Measurements from ENCODE around the gene IFNGR1. TPM values are rescaled to one million over a fixed set of nuclear protein-coding genes. Genes with fewer than 3 reads are reported as not detected.
"Not testable (repeated sequence)": the region's sequence is repeated elsewhere in the genome, so short reads cannot be mapped to it uniquely, and the experiment has no call there.

The IFNGR1 gene
- total and polyA plus RNA-seq, 2 experiments from 2014 or later = 83.6 to 127 TPM

DNA sequence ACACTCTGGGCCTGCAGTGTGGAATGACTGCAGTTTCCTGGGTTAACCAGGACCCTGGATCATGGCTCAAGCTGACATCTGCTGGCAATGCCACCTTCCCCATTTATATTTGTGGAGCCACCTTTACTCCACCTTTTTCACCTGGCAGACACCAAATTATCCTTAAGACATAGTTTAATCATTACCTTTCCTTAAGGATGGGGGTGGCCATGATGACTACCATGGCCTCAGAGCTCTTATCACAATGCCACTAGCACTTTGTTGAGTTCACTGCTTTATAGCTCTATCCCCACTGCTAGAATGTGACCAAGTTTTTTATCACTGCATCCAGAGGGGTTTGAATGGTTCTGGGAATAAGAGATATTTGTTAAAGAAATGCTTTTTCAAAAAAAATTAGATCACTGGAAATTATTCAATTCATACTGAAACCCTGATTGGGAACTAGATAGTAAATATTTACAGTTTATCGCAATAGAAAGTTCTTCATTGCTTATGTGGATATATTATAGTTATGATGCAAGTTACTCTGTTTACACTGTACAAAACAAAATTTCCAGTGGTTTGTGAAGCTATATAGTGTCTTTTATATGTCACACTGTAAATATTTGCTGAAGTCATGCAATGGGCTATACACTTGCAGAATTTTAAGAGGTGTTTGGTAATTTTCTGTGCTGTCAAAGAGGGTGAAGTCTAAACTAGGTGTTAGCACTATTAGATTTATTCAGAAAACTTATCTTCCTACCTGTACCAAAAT is 37.3 kb upstream of the IFNGR1 start:
- Histone ChIP-seq H3K4me1 (ENCODE audit: insufficient read depth) (no peaks in the 10 kb centered on the region), H3K27me3 (no peaks in the 10 kb centered on the region), H4K20me1 (ENCODE audit: insufficient read depth, poor library complexity, severe bottlenecking) (no peaks in the 10 kb centered on the region), H3K4me3 (no peak overlapping the region), H2AFZ (no peak overlapping the region), H3K27ac (no peak overlapping the region), H3K9me3 (ENCODE audit: low read depth) (no peaks in the 10 kb centered on the region), H3K79me2 (no peaks in the 10 kb centered on the region), H3K4me2 (no peak overlapping the region), H3K36me3 (replicated peaks; ENCODE audit: insufficient read depth, low read depth) (no peaks in the 10 kb centered on the region), H3K9me2 (replicated peaks; ENCODE audit: insufficient read depth) (no peaks in the 10 kb centered on the region)
- 73% methylated on average over 1 of the region's 1 CpG for whole genome bisulfite sequencing (ENCODE audit: low lambda C conversion rate, missing lambda C conversion rate)
- TF ChIP-seq, protein P1, sequence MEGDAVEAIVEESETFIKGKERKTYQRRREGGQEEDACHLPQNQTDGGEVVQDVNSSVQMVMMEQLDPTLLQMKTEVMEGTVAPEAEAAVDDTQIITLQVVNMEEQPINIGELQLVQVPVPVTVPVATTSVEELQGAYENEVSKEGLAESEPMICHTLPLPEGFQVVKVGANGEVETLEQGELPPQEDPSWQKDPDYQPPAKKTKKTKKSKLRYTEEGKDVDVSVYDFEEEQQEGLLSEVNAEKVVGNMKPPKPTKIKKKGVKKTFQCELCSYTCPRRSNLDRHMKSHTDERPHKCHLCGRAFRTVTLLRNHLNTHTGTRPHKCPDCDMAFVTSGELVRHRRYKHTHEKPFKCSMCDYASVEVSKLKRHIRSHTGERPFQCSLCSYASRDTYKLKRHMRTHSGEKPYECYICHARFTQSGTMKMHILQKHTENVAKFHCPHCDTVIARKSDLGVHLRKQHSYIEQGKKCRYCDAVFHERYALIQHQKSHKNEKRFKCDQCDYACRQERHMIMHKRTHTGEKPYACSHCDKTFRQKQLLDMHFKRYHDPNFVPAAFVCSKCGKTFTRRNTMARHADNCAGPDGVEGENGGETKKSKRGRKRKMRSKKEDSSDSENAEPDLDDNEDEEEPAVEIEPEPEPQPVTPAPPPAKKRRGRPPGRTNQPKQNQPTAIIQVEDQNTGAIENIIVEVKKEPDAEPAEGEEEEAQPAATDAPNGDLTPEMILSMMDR (IDR thresholded peaks at IDR 0.05; ENCODE audit: poor library complexity) = no peak
- TF ChIP-seq EZH2 (IDR thresholded peaks at IDR 0.05; ENCODE audit: borderline replicate concordance) = no peak
- no peak for TF ChIP-seq EZH2phosphoT487 (IDR thresholded peaks at IDR 0.05; ENCODE audit: low read depth, severe bottlenecking, unreplicated experiment)
- DNase-seq (ENCODE audit: low spot score) = no peak

DNA sequence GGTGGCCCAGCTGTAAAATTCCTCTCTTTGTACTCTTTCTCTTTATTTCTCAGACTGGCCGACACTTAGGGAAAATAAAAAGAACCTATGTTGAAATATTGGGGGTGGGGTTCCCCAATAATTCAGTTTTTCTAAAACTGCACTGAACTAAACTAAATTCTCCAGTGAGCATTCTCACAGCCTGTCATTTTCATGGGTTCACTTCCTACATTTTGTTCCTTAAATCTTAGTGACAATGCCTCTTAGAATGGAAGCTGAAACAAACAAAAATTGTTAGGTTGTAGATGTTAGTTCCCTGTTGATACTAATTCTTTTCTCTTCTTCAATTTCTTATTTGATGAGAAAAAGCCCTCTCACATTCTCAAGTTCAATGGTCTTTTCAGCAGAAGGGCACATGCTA is 35.8 kb upstream of the IFNGR1 start:
- WGBS (ENCODE audit: low lambda C conversion rate, missing lambda C conversion rate) = no CpG with 5 or more reads among the region's 1 CpG
- Histone ChIP-seq H3K79me2 (no peaks in the 10 kb centered on the region), H3K4me1 (ENCODE audit: insufficient read depth) (no peaks in the 10 kb centered on the region), H3K36me3 (replicated peaks; ENCODE audit: insufficient read depth, low read depth) (no peaks in the 10 kb centered on the region), H3K27me3 (no peaks in the 10 kb centered on the region), H2AFZ (no peak overlapping the region), H3K27ac (no peak overlapping the region), H4K20me1 (ENCODE audit: insufficient read depth, poor library complexity, severe bottlenecking) (no peaks in the 10 kb centered on the region), H3K9me3 (ENCODE audit: low read depth) (no peaks in the 10 kb centered on the region), H3K4me2 (no peak overlapping the region), H3K4me3 (no peak overlapping the region), H3K9me2 (replicated peaks; ENCODE audit: insufficient read depth) (no peaks in the 10 kb centered on the region)
- TF ChIP-seq EZH2 (IDR thresholded peaks at IDR 0.05; ENCODE audit: borderline replicate concordance) = no peak
- TF ChIP-seq, protein P1 (IDR thresholded peaks at IDR 0.05; ENCODE audit: poor library complexity) = no peak
- no peak for DNase-seq (ENCODE audit: low spot score)

DNA sequence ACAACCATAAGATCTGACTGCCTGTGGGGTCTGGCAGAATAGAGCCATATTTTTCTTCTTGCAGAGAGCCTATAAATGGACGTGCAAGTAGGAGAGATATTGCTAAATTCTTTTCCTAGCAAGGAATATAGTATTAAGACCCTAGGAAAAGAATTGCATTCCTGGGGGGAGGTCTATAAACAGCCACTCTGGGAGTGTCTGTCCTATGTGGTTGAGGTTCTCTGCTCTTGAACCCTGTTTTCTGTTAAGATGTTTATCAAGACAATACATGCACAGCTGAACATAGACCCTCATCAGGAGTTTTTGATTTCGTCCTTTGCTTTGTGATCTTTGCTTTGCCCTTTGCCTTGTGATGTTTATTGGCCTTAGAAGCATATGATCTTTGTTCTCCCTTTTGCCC is 35.2 kb upstream of the IFNGR1 start:
- not testable (repeated sequence) for H2AFZ ChIP-seq; H3K27me3 ChIP-seq; H3K4me3 ChIP-seq; H4K20me1 ChIP-seq (ENCODE audit: insufficient read depth, poor library complexity, severe bottlenecking); H3K9me3 ChIP-seq (ENCODE audit: low read depth); H3K27ac ChIP-seq; H3K9me2 ChIP-seq (replicated peaks; ENCODE audit: insufficient read depth); H3K79me2 ChIP-seq; H3K4me1 ChIP-seq (ENCODE audit: insufficient read depth); H3K36me3 ChIP-seq (replicated peaks; ENCODE audit: insufficient read depth, low read depth); DNase-seq (ENCODE audit: low spot score); H3K4me2 ChIP-seq
- whole genome bisulfite sequencing (ENCODE audit: low lambda C conversion rate, missing lambda C conversion rate) = 84% methylated on average over 2 of the region's 2 CpGs

- Histone ChIP-seq H3K4me1 (ENCODE audit: insufficient read depth) (peaks cover 5% of the 10 kb centered on the region), H3K27me3 (no peaks in the 10 kb centered on the region), H3K9me3 (ENCODE audit: low read depth) (no peaks in the 10 kb centered on the region), H3K36me3 (replicated peaks; ENCODE audit: insufficient read depth, low read depth) (no peaks in the 10 kb centered on the region), H3K27ac (peak overlapping the region; percentile 84), H3K4me3 (no peak overlapping the region), H4K20me1 (ENCODE audit: insufficient read depth, poor library complexity, severe bottlenecking) (no peaks in the 10 kb centered on the region), H3K9me2 (replicated peaks; ENCODE audit: insufficient read depth) (no peaks in the 10 kb centered on the region), H2AFZ (no peak overlapping the region), H3K79me2 (no peaks in the 10 kb centered on the region), H3K4me2 (no peak overlapping the region)
- WGBS (ENCODE audit: low lambda C conversion rate, missing lambda C conversion rate) = 79% methylated on average over 4 of the region's 4 CpGs
- TF ChIP-seq EZH2phosphoT487 (IDR thresholded peaks at IDR 0.05; ENCODE audit: low read depth, severe bottlenecking, unreplicated experiment) (no peak), EZH2 (IDR thresholded peaks at IDR 0.05; ENCODE audit: borderline replicate concordance) (no peak)
- TF ChIP-seq, protein P1 (IDR thresholded peaks at IDR 0.05; ENCODE audit: poor library complexity) = no peak
- no peak for DNase-seq (ENCODE audit: low spot score)
Measured at GRCh38 chr6:137248702-137249101, 29.5 kb upstream of the IFNGR1 start.
